Omental fat pad (tissue), 4 donors: ENCODE data around the gene SNAPC3. TPM values are rescaled to one million over a fixed set of nuclear protein-coding genes. Genes with fewer than 3 reads are reported as not detected.

Experiments
- ATAC-seq: fragments of 150-250 bp; one replicate; pipeline ENCODE4 v1.9.1; 2016; ENCODE audit warnings: mild to moderate bottlenecking, moderate library complexity; ENCODE audit not compliant: low FRiP score
- DNase-seq: peaks from one replicate; pipeline ENCODE4 v3.0.0-alpha.2; 2019; ENCODE audit warnings: low spot score
- total RNA-seq, 4 donors: library from RNA; depleted of rRNA; stranded (reverse); fragments of >200 nt; gene quantifications; one replicate each; pipeline ENCODE4 v1.1.0, GENCODE V29; 2016
- TF ChIP-seq, protein P1 (sequence below), 3 donors: fragments of 450-650 bp; IDR thresholded peaks; one replicate each; pipeline ENCODE4 v1.5.1; 2016 to 2017; ENCODE audit warnings: antibody characterized with exemption in 3 of 3, mild to moderate bottlenecking in 3 of 3, moderate library complexity in 2 of 3

The SNAPC3 gene
- total RNA-seq, 4 donors from 2014 or later: 16.9 to 37.7 (median 22.8) TPM

DNA sequence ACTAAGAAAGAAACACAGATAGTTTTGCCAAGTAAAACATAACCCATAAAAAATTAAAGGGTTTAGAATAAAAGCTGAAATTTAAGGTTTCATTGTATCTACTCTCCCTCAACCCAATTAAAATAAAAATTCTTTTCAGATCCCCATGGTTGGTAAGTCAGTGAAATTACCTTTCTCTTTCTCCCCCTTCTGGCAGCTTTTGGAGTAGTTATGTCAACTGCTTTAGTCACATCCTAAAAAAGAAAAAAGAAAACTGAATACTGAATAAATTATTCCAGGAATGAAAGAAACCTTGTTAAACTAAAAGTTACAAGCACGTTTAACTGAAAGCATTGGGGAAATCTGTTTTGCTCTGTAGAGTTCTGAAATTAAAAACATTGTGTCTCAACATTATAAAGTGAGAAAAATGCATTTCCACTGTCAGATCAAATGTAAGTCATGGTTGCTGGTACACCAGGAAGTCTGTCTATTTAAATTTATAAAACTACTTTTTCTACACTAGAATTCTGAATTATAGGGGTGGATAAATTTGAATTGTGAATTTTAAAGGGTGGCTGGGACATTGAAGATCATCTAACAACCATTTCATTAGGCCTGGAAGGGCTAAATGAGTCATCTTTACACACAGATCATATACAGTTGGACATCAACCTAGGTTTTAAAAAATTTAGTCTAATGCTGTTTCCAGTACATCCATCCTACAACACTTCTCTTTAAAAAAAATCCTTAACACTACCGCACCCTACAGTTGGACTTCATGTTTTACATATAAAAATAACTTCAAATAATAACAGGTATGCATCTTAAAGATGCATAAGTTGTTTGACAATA lies 63.4 kb downstream of the SNAPC3 start:
- ATAC-seq: no peak
- TF ChIP-seq, protein P1, sequence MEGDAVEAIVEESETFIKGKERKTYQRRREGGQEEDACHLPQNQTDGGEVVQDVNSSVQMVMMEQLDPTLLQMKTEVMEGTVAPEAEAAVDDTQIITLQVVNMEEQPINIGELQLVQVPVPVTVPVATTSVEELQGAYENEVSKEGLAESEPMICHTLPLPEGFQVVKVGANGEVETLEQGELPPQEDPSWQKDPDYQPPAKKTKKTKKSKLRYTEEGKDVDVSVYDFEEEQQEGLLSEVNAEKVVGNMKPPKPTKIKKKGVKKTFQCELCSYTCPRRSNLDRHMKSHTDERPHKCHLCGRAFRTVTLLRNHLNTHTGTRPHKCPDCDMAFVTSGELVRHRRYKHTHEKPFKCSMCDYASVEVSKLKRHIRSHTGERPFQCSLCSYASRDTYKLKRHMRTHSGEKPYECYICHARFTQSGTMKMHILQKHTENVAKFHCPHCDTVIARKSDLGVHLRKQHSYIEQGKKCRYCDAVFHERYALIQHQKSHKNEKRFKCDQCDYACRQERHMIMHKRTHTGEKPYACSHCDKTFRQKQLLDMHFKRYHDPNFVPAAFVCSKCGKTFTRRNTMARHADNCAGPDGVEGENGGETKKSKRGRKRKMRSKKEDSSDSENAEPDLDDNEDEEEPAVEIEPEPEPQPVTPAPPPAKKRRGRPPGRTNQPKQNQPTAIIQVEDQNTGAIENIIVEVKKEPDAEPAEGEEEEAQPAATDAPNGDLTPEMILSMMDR (IDR thresholded peaks at IDR 0.05): no peak
- no peak for DNase-seq

DNA sequence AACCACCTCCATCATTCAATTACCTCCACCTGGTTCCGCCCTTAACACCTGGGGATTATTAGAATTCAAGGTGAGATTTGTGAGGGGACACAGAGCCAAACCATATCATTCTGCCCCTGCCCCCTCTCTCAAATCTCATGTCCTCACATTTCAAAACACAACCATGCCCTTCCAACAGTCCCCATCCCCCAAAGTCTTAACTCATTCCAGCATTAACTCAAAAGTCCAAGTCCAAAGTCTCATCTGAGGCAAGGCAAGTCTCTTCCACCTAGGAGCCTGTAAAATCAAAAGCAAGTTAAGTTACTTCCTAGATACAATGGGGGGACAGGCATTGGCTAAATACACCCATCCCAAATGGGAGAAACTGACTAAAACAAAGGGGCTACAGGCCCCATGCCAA lies 69.3 kb downstream of the SNAPC3 start:
- TF ChIP-seq, protein P1 (IDR thresholded peaks at IDR 0.05): no peak
- DNase-seq (no peak), ATAC-seq (no peak)

DNA sequence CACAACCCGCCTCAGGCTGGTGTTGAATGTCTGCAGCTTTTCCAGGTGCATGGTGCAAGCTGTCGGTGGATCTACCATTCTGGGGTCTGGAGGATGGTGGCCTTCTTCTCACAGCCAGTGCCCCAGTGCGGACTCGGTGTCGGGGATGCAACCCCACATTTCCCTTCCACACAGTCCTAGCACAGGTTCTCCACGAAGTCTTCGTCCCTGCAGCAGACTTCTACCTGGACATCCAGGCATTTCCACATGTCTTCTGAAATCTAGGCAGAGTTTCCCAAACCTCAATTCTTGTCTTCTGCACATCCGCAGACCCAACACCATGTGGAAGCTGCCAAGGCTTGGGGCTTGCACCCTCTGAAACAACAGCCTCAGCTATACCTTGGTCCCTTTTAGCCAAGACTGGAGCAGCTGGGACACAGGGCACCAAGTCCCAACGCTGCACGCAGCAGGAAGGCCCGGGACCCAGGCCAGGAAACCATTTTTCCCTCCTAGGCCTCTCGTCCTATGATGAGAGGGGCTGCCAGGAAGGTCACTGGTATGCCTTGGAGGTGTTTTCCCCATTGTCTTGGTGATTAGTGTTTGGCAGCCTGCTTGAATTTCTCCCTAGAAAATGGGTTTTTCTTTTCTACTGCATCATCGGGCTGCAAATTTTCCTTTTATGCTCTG lies 69.9 kb downstream of the SNAPC3 start:
- TF ChIP-seq, protein P1 (IDR thresholded peaks at IDR 0.05): no peak
- ATAC-seq: no peak
- no peak for DNase-seq

DNA sequence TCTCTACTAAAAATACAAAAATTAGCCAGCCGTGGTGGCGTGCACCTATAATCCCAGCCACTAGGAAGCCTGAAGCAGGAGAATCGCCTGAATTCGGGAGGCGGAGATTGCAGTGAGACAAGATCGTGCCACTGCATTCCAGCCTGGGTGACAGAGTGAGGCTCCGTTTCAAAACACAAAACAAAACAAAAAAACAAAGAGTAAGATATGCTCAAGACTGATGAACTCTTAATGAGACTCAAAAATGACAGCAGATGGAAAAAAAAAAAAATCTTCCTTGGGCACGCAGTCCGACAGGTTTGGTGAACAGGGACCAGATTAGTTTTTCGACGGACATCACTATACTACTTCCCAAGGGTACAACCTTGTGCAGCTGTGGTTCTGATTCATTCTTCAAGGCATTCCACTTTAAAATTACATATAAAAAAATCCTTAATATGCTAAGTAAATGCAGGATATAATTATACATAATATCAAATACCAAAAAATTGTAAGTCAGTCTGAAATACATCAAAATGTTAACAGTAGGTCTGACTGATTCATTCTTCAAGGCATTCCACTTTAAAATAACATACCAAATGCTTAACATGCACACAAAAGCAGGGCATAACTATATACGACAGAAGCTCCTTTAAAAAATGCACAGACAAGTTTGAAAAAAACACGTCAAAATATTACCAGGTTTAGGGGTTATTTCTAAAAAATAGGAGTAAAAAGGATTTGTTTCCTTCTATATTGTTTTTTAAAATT lies 75.7 kb downstream of the SNAPC3 start:
- TF ChIP-seq, protein P1 (IDR thresholded peaks at IDR 0.05): no peak
- no peak for DNase-seq
- ATAC-seq: no peak

DNA sequence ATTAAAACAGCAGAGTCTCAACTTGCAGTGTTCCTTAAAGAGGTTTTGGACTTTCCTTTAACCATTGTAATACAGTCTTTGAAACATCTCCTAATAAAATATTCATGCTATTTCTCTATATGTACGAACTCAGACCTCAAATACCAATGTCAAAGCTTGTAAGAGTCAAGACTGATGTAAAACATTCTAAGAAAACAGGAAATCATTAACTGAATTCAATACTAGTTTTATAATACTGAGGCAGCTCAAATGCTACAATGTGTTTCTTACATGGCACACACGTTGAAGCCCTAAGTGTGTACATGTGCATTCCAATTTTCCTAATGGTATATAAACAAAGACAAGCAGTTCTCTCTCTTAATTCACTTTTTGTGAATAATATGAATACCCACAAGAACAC lies 76.5 kb downstream of the SNAPC3 start:
- TF ChIP-seq, protein P1 (IDR thresholded peaks at IDR 0.05): no peak
- DNase-seq (no peak), ATAC-seq (no peak)

DNA sequence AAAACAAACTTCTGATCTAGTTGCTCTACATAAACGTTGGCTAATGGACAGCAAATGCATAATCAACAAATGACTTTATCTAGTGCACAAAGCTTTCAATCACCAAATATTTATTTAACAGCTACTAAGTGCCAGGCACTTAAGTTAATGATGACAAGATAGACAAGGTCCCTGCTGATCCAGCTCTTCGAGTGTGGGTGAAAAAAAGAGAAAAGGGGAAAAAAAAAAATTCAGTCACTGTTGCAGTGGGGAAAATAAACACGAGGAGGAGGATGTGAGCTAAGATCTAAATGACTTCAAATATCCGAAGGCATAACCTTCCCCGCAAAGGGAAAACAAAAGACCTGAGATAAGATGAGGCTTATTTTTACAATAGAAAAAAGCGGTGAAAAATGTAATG lies 78.5 kb downstream of the SNAPC3 start:
- TF ChIP-seq, protein P1 (IDR thresholded peaks at IDR 0.05): no peak
- DNase-seq (no peak), ATAC-seq (no peak)
